Small intestine (tissue), 7 donors: ENCODE data around the gene CHST8. TPM values are rescaled to one million over a fixed set of nuclear protein-coding genes. Genes with fewer than 3 reads are reported as not detected.

ENCODE experiments used
- DNase-seq, 2 donors: peaks; one replicate each; pipeline versions ENCODE4 v3.0.0 to v3.0.0-alpha.2; 2013
- FAIRE-seq: peaks from 2 replicates; lab custom pipeline; 2012; peaks lifted over from hg19 to GRCh38; lab: Jason Lieb, UNC
- H3K27ac ChIP-seq, 3 donors: one replicate each; pipeline ENCODE4 v1.5.1; 2013; ENCODE audit warnings: low read length in 2 of 3, mild to moderate bottlenecking in 2 of 3, control low read depth in 1 of 3, inconsistent platforms in 1 of 3, low read depth in 1 of 3, moderate library complexity in 1 of 3
- H3K27me3 ChIP-seq, 3 donors: one replicate each; pipeline ENCODE4 v1.6.1; 2013; ENCODE audit warnings: low read length in 3 of 3, inconsistent platforms in 1 of 3; ENCODE audit not compliant: control insufficient read depth in 3 of 3, insufficient read depth in 3 of 3
- H3K36me3 ChIP-seq, 3 donors: one replicate each; pipeline ENCODE4 v1.6.1; 2013; ENCODE audit warnings: low read length in 3 of 3, inconsistent platforms in 1 of 3, low read depth in 1 of 3, mild to moderate bottlenecking in 1 of 3, moderate library complexity in 1 of 3; ENCODE audit not compliant: control insufficient read depth in 3 of 3, insufficient read depth in 2 of 3
- H3K4me1 ChIP-seq, 3 donors: one replicate each; pipeline ENCODE4 v1.6.1; 2013; ENCODE audit warnings: low read length in 2 of 3, inconsistent platforms in 1 of 3, low read depth in 1 of 3, mild to moderate bottlenecking in 1 of 3, moderate library complexity in 1 of 3; ENCODE audit not compliant: control insufficient read depth in 3 of 3, insufficient read depth in 2 of 3
- H3K4me3 ChIP-seq, 3 donors: one replicate each; pipeline ENCODE4 v1.5.1; 2013; ENCODE audit warnings: low read length in 3 of 3, control low read depth in 1 of 3, inconsistent platforms in 1 of 3, low read depth in 1 of 3, mild to moderate bottlenecking in 1 of 3, moderate library complexity in 1 of 3
- H3K9me3 ChIP-seq, 2 donors: one replicate each; pipeline ENCODE4 v1.6.1; 2013; ENCODE audit warnings: low read depth in 1 of 2, low read length in 1 of 2; ENCODE audit not compliant: control insufficient read depth in 2 of 2, insufficient read depth in 1 of 2
- WGBS, 3 donors: extraction: QIAGEN DNeasy Blood & Tissue Kit; methylation state at CpG; one replicate each; pipeline ENCODE4 v1.1.7; 2013; 5-methylcytosine and 5-hydroxymethylcytosine counted together
- polyA plus RNA-seq, 4 donors: library from polyadenylated mRNA; stranded (reverse) in 3 of 4; unstranded in 1 of 4; fragments of 200-250 nt in 3 of 4; fragments of 120-200 nt in 1 of 4; gene quantifications; one replicate each; pipeline versions ENCODE4 v1.2.1 to v1.2.3, GENCODE V29; 2013
- donor health status: healthy with polysubstance abuse.
- donor health status: control.
- donor health status: control.
- donor health status: Bipolar disorder and iron deficiency.
- donor health status: healthy.

Gene CHST8
- polyA plus RNA-seq, 4 donors, result 0.21 to 0.54 TPM; not detected in 2

DNA sequence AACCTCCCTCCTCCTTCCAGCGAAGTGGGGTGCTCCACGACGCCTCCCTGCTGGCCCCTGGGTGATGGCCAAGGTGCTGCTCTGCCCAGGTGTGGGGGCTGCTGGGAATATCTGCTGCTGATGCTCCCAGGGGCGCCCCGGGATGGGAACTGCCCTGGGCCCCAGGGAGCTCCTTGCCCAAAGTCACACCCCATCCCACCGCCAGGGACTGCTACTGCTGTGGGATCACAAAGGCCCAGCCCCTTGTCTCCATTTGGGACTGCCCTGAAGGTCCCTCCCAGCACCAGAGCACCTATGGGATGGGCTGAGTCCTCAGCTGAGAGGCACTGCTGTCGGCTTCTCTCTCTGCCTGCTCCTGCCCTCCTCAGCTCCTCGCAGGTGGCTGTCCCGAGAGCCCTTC, 19.0 kb downstream of the CHST8 start:
- whole genome bisulfite sequencing, 3 donors, result 69 to 77% (median 73%) methylated on average over 6 to 9 of the region's 9 CpGs
- peaks cover 0 to 5% (median 0%) of the 10 kb centered on the region in 3 donors for H3K27me3 ChIP-seq
- no peak for FAIRE-seq

DNA sequence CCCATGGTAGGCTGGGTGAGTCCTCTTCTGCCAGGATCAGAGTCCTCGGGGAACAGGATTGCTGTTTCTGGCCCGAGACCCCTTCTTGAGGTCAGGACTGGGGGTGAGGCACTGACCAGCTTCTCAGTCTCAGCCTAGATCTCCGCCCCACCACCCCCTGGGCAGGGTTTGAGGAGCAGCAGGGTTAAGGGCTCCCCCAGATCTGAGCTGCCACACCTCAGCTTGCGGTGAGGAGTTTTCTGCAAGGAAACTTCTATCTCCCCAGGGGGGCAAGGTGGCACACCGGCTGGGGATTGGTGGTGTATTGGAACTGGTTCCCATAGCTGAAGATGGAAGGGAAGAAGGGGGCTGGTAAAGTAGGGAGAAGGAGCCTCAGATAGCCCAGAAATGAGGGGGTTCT, 19.5 kb downstream of the CHST8 start:
- FAIRE-seq, result no peak
- no peak overlapping the region for H3K27ac ChIP-seq
- H3K27me3 ChIP-seq, result peaks cover 0 to 5% (median 0%) of the 10 kb centered on the region in 3 donors
- no peak for DNase-seq
- WGBS, 3 donors, result 73 to 87% (median 83%) methylated on average over 5 of the region's 5 CpGs
- H3K4me1 ChIP-seq, result no peaks in the 10 kb centered on the region
- H3K9me3 ChIP-seq, result no peaks in the 10 kb centered on the region
- H3K36me3 ChIP-seq, result no peaks in the 10 kb centered on the region
- no peak overlapping the region for H3K4me3 ChIP-seq

More for the DNA sequence above, 19.0 kb downstream of the CHST8 start:
- Histone ChIP-seq H3K36me3 (no peaks in the 10 kb centered on the region), H3K4me1 (no peaks in the 10 kb centered on the region), H3K9me3 (no peaks in the 10 kb centered on the region), H3K4me3 (no peak overlapping the region), H3K27ac (no peak overlapping the region)
- no peak for DNase-seq

GRCh38 chr19:33641956-33642498, 20.3 kb downstream of the CHST8 start:
- Histone ChIP-seq H3K4me3 (no peak overlapping the region), H3K36me3 (no peaks in the 10 kb centered on the region), H3K9me3 (no peaks in the 10 kb centered on the region), H3K27ac (no peak overlapping the region), H3K4me1 (no peaks in the 10 kb centered on the region), H3K27me3 (peaks cover 0 to 5% (median 0%) of the 10 kb centered on the region in 3 donors)
- WGBS, 3 donors, result 79 to 89% (median 88%) methylated on average over 7 of the region's 7 CpGs
- DNase-seq (no peak), FAIRE-seq (no peak)

DNA sequence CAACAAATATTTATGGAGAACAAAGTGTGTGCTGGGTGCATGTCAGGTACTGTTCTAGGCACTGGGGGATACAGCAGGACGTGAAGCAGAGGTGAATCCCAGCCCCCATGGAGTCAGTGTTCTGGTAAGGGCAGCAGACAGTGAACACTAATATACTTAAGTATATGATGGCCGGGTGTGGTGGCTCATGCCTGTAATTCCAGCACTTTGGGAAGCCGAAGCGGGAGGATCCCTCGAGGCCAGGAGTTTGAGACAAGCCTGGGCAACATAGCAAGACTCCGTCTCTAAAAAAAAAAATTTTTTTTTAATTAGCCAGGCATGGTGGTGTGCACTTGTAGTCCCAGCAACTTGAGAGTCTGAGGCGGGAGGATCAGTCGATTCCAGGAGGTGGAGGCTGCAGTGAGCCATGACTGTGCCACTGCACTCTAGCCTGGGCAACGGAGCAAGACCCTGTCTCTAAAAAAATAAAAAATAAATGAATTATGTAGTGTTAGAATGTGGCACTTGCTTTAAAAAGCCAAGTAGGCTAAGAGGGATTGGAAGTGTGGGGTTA, 22.6 kb downstream of the CHST8 start:
- no peak for FAIRE-seq
- DNase-seq, result no peak

DNA sequence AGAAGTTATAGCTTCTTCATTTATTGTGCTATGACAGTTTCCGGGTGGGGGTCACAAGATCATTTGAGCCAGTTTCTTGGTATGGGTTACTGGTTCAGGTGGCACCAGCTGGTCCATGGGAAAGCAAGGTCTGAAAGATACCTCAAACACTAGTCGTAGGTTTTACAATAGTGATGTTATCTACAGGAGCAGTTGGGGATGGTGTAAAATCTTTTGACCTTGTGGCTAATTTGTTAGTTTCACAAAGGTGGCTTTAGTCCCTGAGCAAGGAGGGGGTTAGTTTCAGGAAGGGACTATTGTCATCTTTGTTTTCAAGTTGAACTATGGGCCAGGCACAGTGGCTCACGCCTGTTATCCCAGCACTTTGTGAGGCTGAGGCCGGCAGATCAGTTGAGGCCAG, 24.6 kb downstream of the CHST8 start:
- H3K9me3 ChIP-seq, result no peaks in the 10 kb centered on the region
- H3K4me1 ChIP-seq, result no peaks in the 10 kb centered on the region
- H3K27me3 ChIP-seq, result no peaks in the 10 kb centered on the region
- DNase-seq (no peak), FAIRE-seq (no peak)
- H3K27ac ChIP-seq, result no peak overlapping the region
- H3K36me3 ChIP-seq, result no peaks in the 10 kb centered on the region
- no peak overlapping the region for H3K4me3 ChIP-seq
- 74 to 84% (median 76%) methylated on average over 4 of the region's 4 CpGs for WGBS, 3 donors

More for the DNA sequence above, 22.6 kb downstream of the CHST8 start:
- Histone ChIP-seq H3K27ac (no peak overlapping the region), H3K27me3 (peaks cover 0 to 3% (median 0%) of the 10 kb centered on the region in 3 donors), H3K4me3 (no peak overlapping the region), H3K36me3 (no peaks in the 10 kb centered on the region), H3K4me1 (no peaks in the 10 kb centered on the region), H3K9me3 (no peaks in the 10 kb centered on the region)
- 78 to 89% (median 86%) methylated on average over 9 of the region's 9 CpGs for WGBS, 3 donors

GRCh38 chr19:33647146-33647545, 25.4 kb downstream of the CHST8 start:
- no peak overlapping the region for H3K27ac ChIP-seq
- 70 to 79% (median 73%) methylated on average over 6 of the region's 6 CpGs for WGBS, 3 donors
- H3K9me3 ChIP-seq, result no peaks in the 10 kb centered on the region
- H3K4me1 ChIP-seq, result no peaks in the 10 kb centered on the region
- FAIRE-seq (no peak), DNase-seq (no peak)
- H3K36me3 ChIP-seq, result no peaks in the 10 kb centered on the region
- H3K4me3 ChIP-seq, result no peak overlapping the region
- no peaks in the 10 kb centered on the region for H3K27me3 ChIP-seq

DNA sequence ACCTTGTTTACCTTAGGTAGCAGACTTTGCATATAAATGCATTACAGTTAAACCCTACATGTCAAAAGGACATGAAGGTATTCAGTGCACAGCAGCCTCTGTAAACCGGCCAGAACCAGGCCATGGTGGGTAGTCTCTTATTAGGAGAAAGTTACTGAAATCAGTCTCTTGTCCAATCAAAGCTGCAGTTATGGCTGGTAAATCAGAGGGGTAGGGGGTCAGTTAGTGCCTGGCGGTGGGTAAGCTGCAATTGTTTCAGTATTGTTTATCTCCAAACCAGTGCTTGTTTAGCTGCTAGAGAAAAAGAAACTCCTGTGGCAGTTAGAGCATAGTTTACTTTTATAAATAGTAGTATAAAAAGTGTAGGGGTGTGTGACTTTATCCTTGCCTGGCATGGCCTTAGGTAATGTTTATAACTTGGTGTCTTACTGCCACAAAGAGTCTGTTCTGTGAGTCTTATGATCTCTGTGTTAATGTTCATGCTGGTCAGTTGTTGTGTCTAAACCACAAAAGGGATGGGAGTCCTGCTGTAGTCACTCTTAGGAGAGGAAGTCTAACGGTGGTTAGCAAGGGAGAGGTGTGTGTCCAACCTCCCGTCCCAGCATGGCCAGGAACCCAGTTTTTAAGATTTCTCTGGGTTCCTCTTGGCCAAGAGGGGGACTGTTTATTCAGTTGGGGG, 28.0 kb downstream of the CHST8 start:
- no peaks in the 10 kb centered on the region for H3K36me3 ChIP-seq
- no peak overlapping the region for H3K4me3 ChIP-seq
- DNase-seq (no peak), FAIRE-seq (no peak)
- WGBS, 3 donors, result 38 to 51% (median 43%) methylated on average over 4 of the region's 4 CpGs
- H3K27ac ChIP-seq, result peak overlapping the region in 1 of 3 donors; percentile 9
- H3K9me3 ChIP-seq, result no peaks in the 10 kb centered on the region
- no peaks in the 10 kb centered on the region for H3K4me1 ChIP-seq
- H3K27me3 ChIP-seq, result no peaks in the 10 kb centered on the region

GRCh38 chr19:33653684-33654083, 31.9 kb downstream of the CHST8 start:
- Histone ChIP-seq H3K27me3 (no peaks in the 10 kb centered on the region), H3K9me3 (no peaks in the 10 kb centered on the region), H3K4me1 (no peaks in the 10 kb centered on the region), H3K4me3 (no peak overlapping the region), H3K36me3 (no peaks in the 10 kb centered on the region), H3K27ac (no peak overlapping the region)
- DNase-seq (no peak), FAIRE-seq (no peak)
- 78 to 82% (median 79%) methylated on average over 2 of the region's 2 CpGs for WGBS, 3 donors
